H7 (cell line): Measurements from ENCODE around the gene PYCR2. TPM values are rescaled to one million over a fixed set of nuclear protein-coding genes. Genes with fewer than 3 reads are reported as not detected.
"Not testable (repeated sequence)": the region's sequence is repeated elsewhere in the genome, so short reads cannot be mapped to it uniquely, and the experiment has no call there.

Experiments
- DNase-seq: peaks from one replicate; pipeline ENCODE4 v3.0.0; 2012
- H3K27me3 ChIP-seq: 2 replicates; pipeline ENCODE4 v1.6.0; 2011; ENCODE audit warnings: mild to moderate bottlenecking, low read length; ENCODE audit not compliant: control insufficient read depth, insufficient read depth
- H3K36me3 ChIP-seq: replicated peaks from 2 replicates; pipeline ENCODE4 v1.5.1; 2011; ENCODE audit warnings: low read length; ENCODE audit not compliant: control insufficient read depth, insufficient read depth
- H3K4me3 ChIP-seq: 2 replicates; pipeline ENCODE4 v1.5.1; 2011; ENCODE audit warnings: low read depth, mild to moderate bottlenecking, control low read depth, low read length, moderate library complexity; ENCODE audit not compliant: insufficient read depth
- total RNA-seq: library from RNA; depleted of rRNA; stranded (reverse); fragments of >200 nt; shearing (Covaris generic); gene quantifications from 2 replicates; pipeline ENCODE4 v1.2.3, GENCODE V29; 2014

The PYCR2 gene
- total RNA-seq, 1 experiment from 2014 or later, result 356 TPM

- DNase-seq, result no peak
- no peak overlapping the region for H3K4me3 ChIP-seq
- peaks cover 5% of the 10 kb centered on the region for H3K36me3 ChIP-seq
- no peaks in the 10 kb centered on the region for H3K27me3 ChIP-seq
Measured at GRCh38 chr1:225937048-225937968, 13.3 kb upstream of the PYCR2 start.

GRCh38 chr1:225936523-225936922 lies 12.5 kb upstream of the PYCR2 start:
- DNase-seq, result no peak
- Histone ChIP-seq H3K27me3 (no peaks in the 10 kb centered on the region), H3K4me3 (no peak overlapping the region), H3K36me3 (peaks cover 5% of the 10 kb centered on the region)

GRCh38 chr1:225936086-225936485 lies 12.0 kb upstream of the PYCR2 start:
- not testable (repeated sequence) for H3K36me3 ChIP-seq, H3K27me3 ChIP-seq, H3K4me3 ChIP-seq, DNase-seq

GRCh38 chr1:225934711-225935110 lies 10.7 kb upstream of the PYCR2 start:
- no peak for DNase-seq
- H3K27me3 ChIP-seq, result no peaks in the 10 kb centered on the region
- H3K36me3 ChIP-seq, result peaks cover 5% of the 10 kb centered on the region
- no peak overlapping the region for H3K4me3 ChIP-seq

GRCh38 chr1:225933072-225933471 lies 9.0 kb upstream of the PYCR2 start:
- H3K27me3 ChIP-seq, result no peaks in the 10 kb centered on the region
- no peak for DNase-seq
- no peak overlapping the region for H3K4me3 ChIP-seq
- peaks cover 5% of the 10 kb centered on the region for H3K36me3 ChIP-seq

- H3K36me3 ChIP-seq, result no peaks in the 10 kb centered on the region
- H3K27me3 ChIP-seq, result no peaks in the 10 kb centered on the region
- H3K4me3 ChIP-seq, result no peak overlapping the region
- DNase-seq, result no peak
Measured at GRCh38 chr1:225931270-225932136, 7.5 kb upstream of the PYCR2 start.

GRCh38 chr1:225930566-225930965 lies 6.5 kb upstream of the PYCR2 start:
- Histone ChIP-seq H3K4me3 (no peak overlapping the region), H3K36me3 (no peaks in the 10 kb centered on the region), H3K27me3 (no peaks in the 10 kb centered on the region)
- DNase-seq, result no peak

- H3K36me3 ChIP-seq, H3K4me3 ChIP-seq, H3K27me3 ChIP-seq, DNase-seq: not testable (repeated sequence)
Measured at GRCh38 chr1:225929462-225929861, 5.4 kb upstream of the PYCR2 start.

GRCh38 chr1:225928186-225929175 lies 4.4 kb upstream of the PYCR2 start:
- no peaks in the 10 kb centered on the region for H3K27me3 ChIP-seq
- no peak overlapping the region for H3K4me3 ChIP-seq
- no peak for DNase-seq
- no peaks in the 10 kb centered on the region for H3K36me3 ChIP-seq

GRCh38 chr1:225926551-225927113 lies 2.6 kb upstream of the PYCR2 start:
- no peaks in the 10 kb centered on the region for H3K27me3 ChIP-seq
- no peak overlapping the region for H3K4me3 ChIP-seq
- peak; percentile 34 for DNase-seq
- H3K36me3 ChIP-seq, result peaks cover 13% of the 10 kb centered on the region

GRCh38 chr1:225923381-225923691 lies 714 bp downstream of the PYCR2 start:
- peaks cover 35% of the 10 kb centered on the region for H3K36me3 ChIP-seq
- H3K4me3 ChIP-seq, result peak overlapping the region; percentile 100
- no peaks in the 10 kb centered on the region for H3K27me3 ChIP-seq
- DNase-seq, result no peak

GRCh38 chr1:225921734-225922709 lies 2.0 kb downstream of the PYCR2 start:
- Histone ChIP-seq H3K36me3 (peaks cover 36% of the 10 kb centered on the region), H3K27me3 (no peaks in the 10 kb centered on the region), H3K4me3 (peak overlapping the region; percentile 100; the same call in 1 of the 2 replicates)
- DNase-seq, result peak; percentile 26

- no peak overlapping the region for H3K4me3 ChIP-seq
- no peaks in the 10 kb centered on the region for H3K27me3 ChIP-seq
- no peak for DNase-seq
- H3K36me3 ChIP-seq, result peaks cover 36% of the 10 kb centered on the region
Measured at GRCh38 chr1:225919906-225920305, 4.1 kb downstream of the PYCR2 start.
